Measurements from ENCODE around the gene CLC.

- no peak for TF ChIP-seq CTCF (IDR thresholded peaks at IDR 0.05)
- TF ChIP-seq POLR2A (IDR thresholded peaks at IDR 0.05) = no peak
These were observed 45.7 kb downstream of the CLC start for GRCh38 chr19:39692166-39692565.
